ENCODE data around the gene KHSRP. TPM values are rescaled to one million over a fixed set of nuclear protein-coding genes. Genes with fewer than 3 reads are reported as not detected.

The KHSRP gene
- total RNA-seq, 6 experiments from 2014 or later, result 68.1 to 89.5 (median 76.1) TPM

DNA sequence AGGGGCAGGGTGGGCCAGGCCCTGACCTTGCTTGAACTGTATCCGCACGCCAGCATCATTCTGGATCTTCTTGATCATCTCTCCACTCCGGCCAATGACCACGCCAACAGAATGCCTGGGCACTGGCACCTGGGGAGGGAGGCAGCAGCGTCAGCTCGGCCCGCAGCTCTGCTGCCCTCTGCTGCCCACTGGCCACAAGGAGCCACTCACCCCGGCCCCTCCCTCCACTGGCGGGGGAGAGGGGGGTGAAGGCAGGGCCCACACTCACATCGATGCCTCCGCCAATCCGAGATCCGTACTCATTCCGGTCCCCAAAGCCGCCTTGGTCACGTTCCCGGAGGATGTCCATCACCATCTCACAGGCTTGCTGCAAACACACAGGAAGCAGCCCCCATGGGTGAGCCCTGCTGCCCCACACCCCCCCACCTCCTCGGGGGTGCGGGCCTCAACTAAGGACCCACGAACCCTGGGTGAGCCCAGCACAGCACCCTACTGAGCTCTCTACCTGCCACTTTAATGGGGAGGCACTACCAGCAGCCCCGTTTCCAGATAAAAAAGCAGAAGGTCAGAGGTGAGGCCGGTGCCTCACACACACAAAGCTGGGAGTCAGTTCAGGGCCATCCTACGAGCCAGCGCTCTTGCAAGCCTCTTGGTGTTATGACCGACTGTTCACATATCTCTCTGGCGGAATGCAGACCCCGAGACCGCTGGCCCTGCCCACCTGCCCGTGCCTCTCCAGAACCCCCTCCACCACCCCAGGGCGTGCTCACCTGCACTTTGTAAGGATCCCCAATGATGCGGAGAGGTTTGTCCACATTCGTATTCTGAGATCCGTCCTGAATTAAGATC is 6.7 kb downstream of the KHSRP start:
- no peak overlapping the region for H3K4me3 ChIP-seq
- H3K36me3 ChIP-seq, result peaks cover 9 to 71% (median 37%) of the 10 kb centered on the region in 4 donors
- ATAC-seq (peak; percentile 34 to 66 (median 54)), DNase-seq (no peak)
- TF ChIP-seq, protein P1, sequence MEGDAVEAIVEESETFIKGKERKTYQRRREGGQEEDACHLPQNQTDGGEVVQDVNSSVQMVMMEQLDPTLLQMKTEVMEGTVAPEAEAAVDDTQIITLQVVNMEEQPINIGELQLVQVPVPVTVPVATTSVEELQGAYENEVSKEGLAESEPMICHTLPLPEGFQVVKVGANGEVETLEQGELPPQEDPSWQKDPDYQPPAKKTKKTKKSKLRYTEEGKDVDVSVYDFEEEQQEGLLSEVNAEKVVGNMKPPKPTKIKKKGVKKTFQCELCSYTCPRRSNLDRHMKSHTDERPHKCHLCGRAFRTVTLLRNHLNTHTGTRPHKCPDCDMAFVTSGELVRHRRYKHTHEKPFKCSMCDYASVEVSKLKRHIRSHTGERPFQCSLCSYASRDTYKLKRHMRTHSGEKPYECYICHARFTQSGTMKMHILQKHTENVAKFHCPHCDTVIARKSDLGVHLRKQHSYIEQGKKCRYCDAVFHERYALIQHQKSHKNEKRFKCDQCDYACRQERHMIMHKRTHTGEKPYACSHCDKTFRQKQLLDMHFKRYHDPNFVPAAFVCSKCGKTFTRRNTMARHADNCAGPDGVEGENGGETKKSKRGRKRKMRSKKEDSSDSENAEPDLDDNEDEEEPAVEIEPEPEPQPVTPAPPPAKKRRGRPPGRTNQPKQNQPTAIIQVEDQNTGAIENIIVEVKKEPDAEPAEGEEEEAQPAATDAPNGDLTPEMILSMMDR (IDR thresholded peaks at IDR 0.05), result peak; percentile 14 to 43 (median 32)
- no peak for TF ChIP-seq POLR2A (IDR thresholded peaks at IDR 0.05)
- no peaks in the 10 kb centered on the region for H3K9me3 ChIP-seq
- H3K27ac ChIP-seq, result no peak overlapping the region
- WGBS (ENCODE audit: insufficient coverage, low coverage, low lambda C conversion rate, missing lambda C conversion rate), result 80% methylated on average over 7 of the region's 33 CpGs
- peaks cover 0 to 6% (median 0%) of the 10 kb centered on the region in 4 donors for H3K4me1 ChIP-seq
- intact Hi-C loops (cut with DNase I), result no loop called here
- H3K27me3 ChIP-seq, result no peaks in the 10 kb centered on the region

DNA sequence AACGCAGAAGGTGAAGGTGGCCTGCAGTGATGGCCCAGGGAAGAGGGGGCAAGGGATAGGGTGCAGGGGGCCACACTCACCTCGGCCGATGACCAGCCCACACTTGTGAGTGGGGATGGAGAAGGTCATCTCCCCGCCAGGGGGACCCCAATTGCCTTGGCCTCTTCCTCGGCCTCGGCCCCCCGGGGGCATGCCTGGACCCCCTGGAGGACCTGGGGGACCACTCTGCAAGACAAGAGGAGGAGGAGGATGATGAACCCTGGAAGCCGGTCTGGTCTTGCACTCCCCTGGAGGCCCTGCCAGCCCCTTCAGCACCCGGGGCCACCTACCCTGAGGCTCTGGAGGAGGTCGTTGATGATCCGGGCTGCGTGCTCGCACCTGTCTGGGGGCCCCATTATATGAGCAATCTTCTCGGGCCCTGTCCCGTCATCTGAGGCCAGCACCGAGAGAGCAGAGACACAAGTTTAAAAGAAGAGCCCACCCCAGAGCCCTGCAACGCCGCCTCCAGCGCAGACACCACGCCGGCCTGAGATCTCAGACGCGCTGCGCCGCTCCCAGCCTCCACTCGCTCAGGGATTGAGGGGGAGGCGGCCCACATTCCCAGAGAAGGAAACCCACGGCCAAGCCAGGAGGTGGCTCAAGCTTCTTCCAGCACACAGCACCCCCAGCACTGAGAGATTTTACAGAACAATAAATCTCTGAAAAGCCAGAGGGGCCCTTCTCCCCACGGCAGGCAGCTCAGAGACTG is 7.8 kb downstream of the KHSRP start:
- Histone ChIP-seq H3K27ac (no peak overlapping the region), H3K27me3 (no peaks in the 10 kb centered on the region), H3K4me3 (no peak overlapping the region), H3K4me1 (no peaks in the 10 kb centered on the region), H3K9me3 (no peaks in the 10 kb centered on the region), H3K36me3 (peaks cover 9 to 71% (median 37%) of the 10 kb centered on the region in 4 donors)
- TF ChIP-seq POLR2A (IDR thresholded peaks at IDR 0.05), result no peak
- TF ChIP-seq, protein P1 (IDR thresholded peaks at IDR 0.05), result no peak
- intact Hi-C loops (cut with DNase I), result no loop called here
- no peak for DNase-seq
- ATAC-seq, result no peak
- 91% methylated on average over 7 of the region's 29 CpGs for WGBS (ENCODE audit: insufficient coverage, low coverage, low lambda C conversion rate, missing lambda C conversion rate)

DNA sequence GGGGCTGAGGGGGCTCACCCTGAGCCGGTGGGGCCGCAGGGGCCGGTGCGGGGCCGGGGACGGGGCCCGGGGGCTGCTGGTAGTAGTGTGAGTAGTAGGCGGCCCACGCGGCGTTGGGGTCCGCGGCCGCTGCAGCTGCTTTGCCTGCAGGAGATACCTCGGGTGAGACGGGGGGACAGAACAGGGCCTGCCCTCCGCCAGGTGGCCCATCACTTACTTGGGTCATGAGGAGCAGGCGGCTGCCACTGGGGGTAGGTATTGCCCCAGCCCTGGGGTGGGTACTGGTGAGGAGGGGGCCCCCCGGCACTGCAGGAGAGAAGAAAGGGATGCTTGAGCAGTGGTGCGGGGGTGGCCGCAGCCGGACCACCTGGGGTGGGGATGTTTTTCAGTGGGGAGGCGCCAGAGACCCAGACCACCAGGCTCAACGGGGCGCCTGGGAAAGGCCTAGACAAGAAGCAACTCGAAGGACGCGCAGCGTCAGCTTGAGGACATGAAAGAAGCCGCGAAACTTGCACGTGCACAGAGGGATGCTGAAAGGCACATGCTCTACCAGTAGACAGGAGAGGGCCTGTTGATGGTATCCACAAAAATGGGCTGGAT is 8.9 kb downstream of the KHSRP start:
- Histone ChIP-seq H3K36me3 (peaks cover 9 to 65% (median 37%) of the 10 kb centered on the region in 4 donors), H3K9me3 (no peaks in the 10 kb centered on the region), H3K27me3 (no peaks in the 10 kb centered on the region), H3K4me3 (no peak overlapping the region), H3K4me1 (no peaks in the 10 kb centered on the region), H3K27ac (no peak overlapping the region)
- no peak for ATAC-seq
- intact Hi-C loops (cut with DNase I), result no loop called here
- WGBS (ENCODE audit: insufficient coverage, low coverage, low lambda C conversion rate, missing lambda C conversion rate), result 90% methylated on average over 3 of the region's 32 CpGs
- no peak for DNase-seq
- no peak for TF ChIP-seq POLR2A (IDR thresholded peaks at IDR 0.05)
- TF ChIP-seq, protein P1 (IDR thresholded peaks at IDR 0.05), result no peak

DNA sequence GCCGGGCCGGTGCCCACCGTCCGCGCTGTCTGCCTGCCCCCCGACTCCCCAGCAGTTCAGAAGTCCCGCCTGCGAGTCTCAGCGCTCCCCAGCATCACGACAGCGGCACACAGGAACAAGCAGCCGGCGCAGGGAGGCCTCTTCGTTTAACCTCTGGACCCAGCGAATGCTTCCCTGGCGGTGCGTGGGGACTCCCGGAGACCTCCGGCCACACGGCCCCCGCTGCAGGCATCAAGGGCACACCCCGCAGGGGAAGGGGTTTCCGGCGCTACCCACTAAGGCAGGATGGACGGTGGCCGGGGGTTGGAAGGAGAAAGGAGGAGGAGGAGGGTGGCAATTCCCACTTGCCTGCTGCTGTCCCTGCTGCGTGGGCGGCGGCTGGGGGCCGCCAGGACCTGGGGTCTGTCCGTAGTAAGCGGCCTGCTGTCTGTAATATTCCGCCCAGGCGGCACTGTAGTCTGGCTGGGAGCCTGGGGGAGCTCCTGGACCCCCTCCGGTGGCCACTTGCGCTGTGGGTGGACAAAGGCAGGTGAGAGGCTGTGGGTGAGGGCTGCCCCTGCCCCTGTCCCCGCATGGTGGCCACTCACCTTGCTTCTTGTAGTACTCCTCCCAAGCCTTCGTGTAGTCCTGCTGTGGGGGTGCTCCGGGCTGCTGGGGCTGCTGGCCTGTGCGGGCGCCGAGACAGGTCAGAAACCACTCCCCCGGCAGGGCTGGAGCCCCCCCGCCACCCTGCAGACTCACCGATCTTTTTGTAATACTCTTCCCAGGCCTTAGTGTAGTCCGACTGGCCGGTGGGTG is 9.6 kb downstream of the KHSRP start:
- Histone ChIP-seq H3K4me3 (no peak overlapping the region), H3K9me3 (no peaks in the 10 kb centered on the region), H3K27me3 (no peaks in the 10 kb centered on the region), H3K4me1 (no peaks in the 10 kb centered on the region), H3K27ac (no peak overlapping the region), H3K36me3 (peaks cover 9 to 58% (median 34%) of the 10 kb centered on the region in 4 donors)
- TF ChIP-seq, protein P1 (IDR thresholded peaks at IDR 0.05), result no peak
- no peak for TF ChIP-seq POLR2A (IDR thresholded peaks at IDR 0.05)
- 94% methylated on average over 13 of the region's 47 CpGs for WGBS (ENCODE audit: insufficient coverage, low coverage, low lambda C conversion rate, missing lambda C conversion rate)
- ATAC-seq (no peak), DNase-seq (no peak)
- intact Hi-C loops (cut with DNase I), result no loop called here
